SK-N-SH treated with all-trans-retinoic acid at 6 μM for 48 hours (cell line): ENCODE data around the gene L2HGDH.
A peak's percentile ranks its signal among the peaks of the same experiment; 100 is the strongest.

ENCODE experiments used
- ATAC-seq: fragments of 200-7000 bp; cut with Tn5 transposase; 3 replicates; pipeline ENCODE4 v1.9.1; 2020; ENCODE audit warnings: mild to moderate bottlenecking, moderate library complexity
- ARNTL ChIP-seq: fragments of 450-650 bp; formaldehyde crosslinking; IDR thresholded peaks from 2 replicates; pipeline ENCODE4 v1.5.0; 2020; ENCODE audit warnings: low read depth, mild to moderate bottlenecking, moderate library complexity, borderline replicate concordance
- BACH2 ChIP-seq: fragments of 250-450 bp; sonication (Bioruptor Pico); IDR thresholded peaks from 2 replicates; pipeline ENCODE4 v1.9.0; 2021; ENCODE audit warnings: mild to moderate bottlenecking, borderline replicate concordance
- CREB5 ChIP-seq: fragments of 250-450 bp; sonication (Bioruptor Pico); IDR thresholded peaks from 2 replicates; pipeline ENCODE4 v1.5.1; 2020; ENCODE audit warnings: low read depth, mild to moderate bottlenecking, moderate library complexity
- CSDC2 ChIP-seq: fragments of 250-450 bp; sonication (Bioruptor Pico); IDR thresholded peaks from 2 replicates; pipeline ENCODE4 v1.5.0; 2020; ENCODE audit warnings: mild to moderate bottlenecking, moderate library complexity
- CSRNP3 ChIP-seq: fragments of 250-450 bp; sonication (Bioruptor Pico); IDR thresholded peaks from 2 replicates; pipeline ENCODE4 v1.5.1; 2021; ENCODE audit warnings: mild to moderate bottlenecking, moderate library complexity
- ESRRG ChIP-seq: fragments of 250-450 bp; sonication (Bioruptor Pico); IDR thresholded peaks from 2 replicates; pipeline ENCODE4 v1.6.1; 2021; ENCODE audit warnings: mild to moderate bottlenecking
- GLIS3 ChIP-seq: fragments of 250-450 bp; sonication (Bioruptor Pico); IDR thresholded peaks from 2 replicates; pipeline ENCODE4 v1.5.0; 2020; ENCODE audit warnings: mild to moderate bottlenecking, moderate library complexity
- OSR1 ChIP-seq: fragments of 250-450 bp; sonication (Bioruptor Pico); IDR thresholded peaks from 2 replicates; pipeline ENCODE4 v1.8.0; 2022; ENCODE audit warnings: moderate library complexity, mild to moderate bottlenecking, inconsistent platforms
- PATZ1 ChIP-seq: fragments of 250-450 bp; sonication (Bioruptor Pico); IDR thresholded peaks from 2 replicates; pipeline ENCODE4 v1.8.0; 2020; ENCODE audit warnings: mild to moderate bottlenecking, moderate library complexity, borderline replicate concordance
- PPARA ChIP-seq: fragments of 250-450 bp; sonication (Bioruptor Pico); IDR thresholded peaks from 2 replicates; pipeline ENCODE4 v1.5.0; 2020; ENCODE audit warnings: mild to moderate bottlenecking, borderline replicate concordance
- RARB ChIP-seq: fragments of 250-450 bp; sonication (Bioruptor Pico); IDR thresholded peaks from 2 replicates; pipeline ENCODE4 v1.8.0; 2021; ENCODE audit warnings: mild to moderate bottlenecking, moderate library complexity
- TCF4 ChIP-seq: fragments of 250-450 bp; sonication (Bioruptor Pico); IDR thresholded peaks from 2 replicates; pipeline ENCODE4 v1.8.0; 2021; ENCODE audit warnings: mild to moderate bottlenecking, moderate library complexity, borderline replicate concordance
- ZC3H10 ChIP-seq: fragments of 250-450 bp; sonication (Bioruptor Pico); IDR thresholded peaks from 2 replicates; pipeline ENCODE4 v1.5.1; 2021; ENCODE audit warnings: mild to moderate bottlenecking, moderate library complexity
- ZFP3 ChIP-seq: fragments of 250-450 bp; sonication (Bioruptor Pico); IDR thresholded peaks from 2 replicates; pipeline ENCODE4 v1.5.0; 2020; ENCODE audit warnings: mild to moderate bottlenecking, moderate library complexity
- ZFP30 ChIP-seq: fragments of 450-650 bp; formaldehyde crosslinking; IDR thresholded peaks from 2 replicates; pipeline ENCODE4 v1.5.0; 2022; ENCODE audit warnings: mild to moderate bottlenecking, moderate library complexity
- ZNF565 ChIP-seq: fragments of 450-650 bp; formaldehyde crosslinking; conservative IDR thresholded peaks from 2 replicates; pipeline ENCODE4 v1.5.0; 2020; ENCODE audit warnings: low read depth, mild to moderate bottlenecking, moderate library complexity
- ZNF70 ChIP-seq: fragments of 450-650 bp; formaldehyde crosslinking; IDR thresholded peaks from 2 replicates; pipeline ENCODE4 v1.5.0; 2020; ENCODE audit warnings: mild to moderate bottlenecking, moderate library complexity
- ZNF8 ChIP-seq: fragments of 450-650 bp; formaldehyde crosslinking; IDR thresholded peaks from 2 replicates; pipeline ENCODE4 v1.5.0; 2020; ENCODE audit warnings: mild to moderate bottlenecking, moderate library complexity
- TF ChIP-seq, protein P1 (sequence below): fragments of 250-450 bp; sonication (Bioruptor Pico); IDR thresholded peaks from 2 replicates; pipeline ENCODE4 v1.5.0; 2020; ENCODE audit warnings: mild to moderate bottlenecking, moderate library complexity
- TF ChIP-seq, protein P2 (sequence below): fragments of 250-450 bp; sonication (Bioruptor Pico); IDR thresholded peaks from 2 replicates; pipeline ENCODE4 v1.8.0; 2021; ENCODE audit warnings: low read depth, mild to moderate bottlenecking, moderate library complexity, borderline replicate concordance

The L2HGDH gene

DNA sequence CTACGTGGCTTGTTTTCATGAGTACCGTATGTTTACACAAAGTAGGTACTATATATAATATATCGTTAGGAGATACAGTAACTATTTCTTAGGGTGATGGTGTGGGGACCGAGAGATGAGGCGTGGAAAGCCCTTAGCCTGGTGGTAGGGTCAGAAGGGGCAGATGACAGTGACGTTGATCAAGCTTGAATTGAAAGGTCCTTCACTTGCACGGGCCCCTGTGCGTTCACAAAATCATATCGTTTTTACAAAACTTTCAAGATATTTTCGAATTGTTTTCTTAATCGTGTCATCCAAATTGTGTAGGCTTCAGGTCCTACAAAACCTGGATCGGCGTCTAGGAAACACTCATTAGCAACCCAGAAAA, 79.8 kb downstream of the L2HGDH start (continued):
- TF ChIP-seq CREB5 (no peak), BACH2 (no peak)

DNA sequence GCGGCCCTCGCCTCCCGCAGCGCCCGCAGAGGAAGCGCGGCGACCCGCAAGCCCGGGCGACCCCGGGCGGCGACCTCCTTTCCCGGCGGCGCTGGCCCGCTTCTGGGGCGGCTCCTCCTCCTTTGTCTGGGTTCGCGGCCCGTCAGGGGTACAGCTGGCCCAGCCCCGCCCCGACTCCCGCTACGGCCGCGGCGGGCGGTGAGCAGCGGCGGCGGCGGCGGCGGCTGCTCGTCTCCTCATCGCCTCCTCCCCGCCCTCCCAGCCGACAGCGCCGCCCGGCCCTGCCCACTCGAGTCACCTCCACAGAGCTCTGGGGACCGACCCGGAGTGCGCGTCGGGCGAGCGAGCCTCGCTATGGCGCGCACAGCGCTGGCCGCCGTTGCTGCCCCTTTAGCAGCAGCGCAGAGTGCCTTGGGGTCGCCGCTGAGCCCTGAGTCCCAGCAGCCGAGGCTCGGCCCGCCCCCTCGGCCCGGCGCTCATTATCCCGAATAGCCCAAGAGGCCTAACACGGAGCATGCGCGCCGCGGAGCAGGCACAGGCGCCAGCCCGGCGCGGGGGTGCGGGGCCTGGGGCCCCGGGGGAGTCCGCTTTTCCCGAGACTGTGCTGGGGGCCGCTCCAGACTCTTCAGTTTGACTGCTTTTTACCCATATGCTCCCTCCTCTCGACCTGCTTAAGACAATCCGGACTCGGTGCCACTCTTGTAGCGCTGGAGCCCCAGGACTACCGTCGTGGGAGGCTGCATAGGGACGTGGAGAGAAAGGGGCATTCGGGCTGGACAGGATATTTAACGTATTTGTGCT, 80.4 kb downstream of the L2HGDH start, which contains the start of gene SOS2:
Gene SOS2 (minus strand): TSS at position 104 of the 801 bp plus-strand sequence. CDS start 295 bp downstream, outside the sequence.
- peak; percentile 95 for ATAC-seq

GRCh38 chr14:50230701-50231474, 81.1 kb downstream of the L2HGDH start:
- ATAC-seq: peak; percentile 12; the same call in 2 of the 3 replicates
- TF ChIP-seq ZFP30 (CRISPR knock-in tag): no peak
- TF ChIP-seq ESRRG (CRISPR knock-in tag): no peak
- TF ChIP-seq, protein P1, sequence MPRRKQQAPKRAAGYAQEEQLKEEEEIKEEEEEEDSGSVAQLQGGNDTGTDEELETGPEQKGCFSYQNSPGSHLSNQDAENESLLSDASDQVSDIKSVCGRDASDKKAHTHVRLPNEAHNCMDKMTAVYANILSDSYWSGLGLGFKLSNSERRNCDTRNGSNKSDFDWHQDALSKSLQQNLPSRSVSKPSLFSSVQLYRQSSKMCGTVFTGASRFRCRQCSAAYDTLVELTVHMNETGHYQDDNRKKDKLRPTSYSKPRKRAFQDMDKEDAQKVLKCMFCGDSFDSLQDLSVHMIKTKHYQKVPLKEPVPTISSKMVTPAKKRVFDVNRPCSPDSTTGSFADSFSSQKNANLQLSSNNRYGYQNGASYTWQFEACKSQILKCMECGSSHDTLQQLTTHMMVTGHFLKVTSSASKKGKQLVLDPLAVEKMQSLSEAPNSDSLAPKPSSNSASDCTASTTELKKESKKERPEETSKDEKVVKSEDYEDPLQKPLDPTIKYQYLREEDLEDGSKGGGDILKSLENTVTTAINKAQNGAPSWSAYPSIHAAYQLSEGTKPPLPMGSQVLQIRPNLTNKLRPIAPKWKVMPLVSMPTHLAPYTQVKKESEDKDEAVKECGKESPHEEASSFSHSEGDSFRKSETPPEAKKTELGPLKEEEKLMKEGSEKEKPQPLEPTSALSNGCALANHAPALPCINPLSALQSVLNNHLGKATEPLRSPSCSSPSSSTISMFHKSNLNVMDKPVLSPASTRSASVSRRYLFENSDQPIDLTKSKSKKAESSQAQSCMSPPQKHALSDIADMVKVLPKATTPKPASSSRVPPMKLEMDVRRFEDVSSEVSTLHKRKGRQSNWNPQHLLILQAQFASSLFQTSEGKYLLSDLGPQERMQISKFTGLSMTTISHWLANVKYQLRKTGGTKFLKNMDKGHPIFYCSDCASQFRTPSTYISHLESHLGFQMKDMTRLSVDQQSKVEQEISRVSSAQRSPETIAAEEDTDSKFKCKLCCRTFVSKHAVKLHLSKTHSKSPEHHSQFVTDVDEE (CRISPR knock-in tag): no peak
- TF ChIP-seq ZC3H10 (CRISPR knock-in tag): no peak
- no peak for TF ChIP-seq ZNF8 (CRISPR knock-in tag)
- TF ChIP-seq PATZ1 (CRISPR knock-in tag): no peak
- no peak for TF ChIP-seq ARNTL (CRISPR knock-in tag)
- TF ChIP-seq PPARA (CRISPR knock-in tag): no peak
- TF ChIP-seq CSDC2 (CRISPR knock-in tag): no peak
- TF ChIP-seq OSR1 (CRISPR knock-in tag): no peak
- no peak for TF ChIP-seq TCF4 (CRISPR knock-in tag)
- TF ChIP-seq GLIS3: no peak
- no peak for TF ChIP-seq CREB5
- TF ChIP-seq ZNF70 (CRISPR knock-in tag): no peak

More for the DNA sequence above, 80.4 kb downstream of the L2HGDH start, which contains the start of gene SOS2:
- TF ChIP-seq CSRNP3 (CRISPR knock-in tag) (no peak), ZFP3 (CRISPR knock-in tag) (no peak), ZNF70 (CRISPR knock-in tag) (no peak), RARB (no peak), ESRRG (CRISPR knock-in tag) (no peak), ZNF565 (CRISPR knock-in tag) (no peak)
- TF ChIP-seq, protein P2, sequence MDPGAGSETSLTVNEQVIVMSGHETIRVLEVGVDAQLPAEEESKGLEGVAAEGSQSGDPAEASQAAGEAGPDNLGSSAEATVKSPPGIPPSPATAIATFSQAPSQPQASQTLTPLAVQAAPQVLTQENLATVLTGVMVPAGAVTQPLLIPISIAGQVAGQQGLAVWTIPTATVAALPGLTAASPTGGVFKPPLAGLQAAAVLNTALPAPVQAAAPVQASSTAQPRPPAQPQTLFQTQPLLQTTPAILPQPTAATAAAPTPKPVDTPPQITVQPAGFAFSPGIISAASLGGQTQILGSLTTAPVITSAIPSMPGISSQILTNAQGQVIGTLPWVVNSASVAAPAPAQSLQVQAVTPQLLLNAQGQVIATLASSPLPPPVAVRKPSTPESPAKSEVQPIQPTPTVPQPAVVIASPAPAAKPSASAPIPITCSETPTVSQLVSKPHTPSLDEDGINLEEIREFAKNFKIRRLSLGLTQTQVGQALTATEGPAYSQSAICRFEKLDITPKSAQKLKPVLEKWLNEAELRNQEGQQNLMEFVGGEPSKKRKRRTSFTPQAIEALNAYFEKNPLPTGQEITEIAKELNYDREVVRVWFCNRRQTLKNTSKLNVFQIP (CRISPR knock-in tag): no peak
- TF ChIP-seq, protein P1 (CRISPR knock-in tag): 0 out of 2 replicates have a peak, but pooled peaks have one; percentile 27
